GM04504 (cell line): Measurements from ENCODE around the gene GALNT6.

Experiments
- DNase-seq: peaks from one replicate; pipeline ENCODE4 v3.0.0-alpha.2; 2012; ENCODE audit warnings: low read depth

The GALNT6 gene

GRCh38 chr12:51405801-51406207, 14.6 kb upstream of the GALNT6 start:
- DNase-seq: no peak

- DNase-seq: no peak
These were observed 13.4 kb upstream of the GALNT6 start for GRCh38 chr12:51404627-51405026.

- DNase-seq: no peak
These were observed 12.5 kb upstream of the GALNT6 start for GRCh38 chr12:51403681-51404136.

- DNase-seq: no peak
These were observed 12.0 kb upstream of the GALNT6 start for GRCh38 chr12:51403159-51403558.

- DNase-seq: no peak
These were observed 10.7 kb upstream of the GALNT6 start for GRCh38 chr12:51401900-51402299.

- DNase-seq: no peak
These were observed 10.3 kb upstream of the GALNT6 start for GRCh38 chr12:51401486-51401885.

GRCh38 chr12:51401020-51401419, 9.8 kb upstream of the GALNT6 start:
- no peak for DNase-seq

- no peak for DNase-seq
These were observed 8.7 kb upstream of the GALNT6 start for GRCh38 chr12:51399891-51400290.

- DNase-seq: no peak
These were observed 6.5 kb upstream of the GALNT6 start for GRCh38 chr12:51397670-51398069.

GRCh38 chr12:51395283-51396230, 4.4 kb upstream of the GALNT6 start:
- DNase-seq: no peak

- peak; percentile 92 for DNase-seq
These were observed 2.7 kb upstream of the GALNT6 start for GRCh38 chr12:51393676-51394545.

- no peak for DNase-seq
These were observed 1.5 kb upstream of the GALNT6 start for GRCh38 chr12:51392556-51393237.

- no peak for DNase-seq
These were observed 319 bp downstream of the GALNT6 start for GRCh38 chr12:51390891-51391282.

GRCh38 chr12:51390457-51390856, 749 bp downstream of the GALNT6 start:
- DNase-seq: no peak

GRCh38 chr12:51389302-51389999, 1.8 kb downstream of the GALNT6 start:
- no peak for DNase-seq

- DNase-seq: no peak
These were observed 2.4 kb downstream of the GALNT6 start for GRCh38 chr12:51388846-51389245.

- peak; percentile 77 for DNase-seq
These were observed 3.0 kb downstream of the GALNT6 start for GRCh38 chr12:51388069-51388799.

- no peak for DNase-seq
These were observed 4.9 kb downstream of the GALNT6 start for GRCh38 chr12:51386351-51386750.

GRCh38 chr12:51383269-51383905, 7.8 kb downstream of the GALNT6 start:
- no peak for DNase-seq

GRCh38 chr12:51382173-51382572, 9.0 kb downstream of the GALNT6 start:
- no peak for DNase-seq
